Activated CD4-positive, alpha-beta T cell treated with anti-CD3 and anti-CD28 coated beads for 4 hours (primary cell): ENCODE results near the gene CCDC51.
"Not testable (repeated sequence)": the region's sequence is repeated elsewhere in the genome, so short reads cannot be mapped to it uniquely, and the experiment has no call there.

Experiments
- DNase-seq, 2 donors: peaks; one replicate each; pipeline ENCODE4 v3.0.0-alpha.2; 2020

Gene CCDC51

GRCh38 chr3:48439820-48440589, at the start of gene CCDC51, which contains the start of gene TMA7:
CCDC51 (minus strand) TSS chr3:48440119; CDS start chr3:48435128, 4,991 bp downstream.
TMA7 (plus strand) TSS chr3:48440257; CDS start chr3:48440297, 40 bp downstream.
- peak; percentile 98 for DNase-seq

- no peak for DNase-seq
Observed at GRCh38 chr3:48486952-48487351, 47.0 kb upstream of the CCDC51 start.

- DNase-seq = not testable (repeated sequence)
Observed at GRCh38 chr3:48482822-48483221, 42.9 kb upstream of the CCDC51 start.

- DNase-seq = not testable (repeated sequence)
Observed at GRCh38 chr3:48480891-48481290, 41.0 kb upstream of the CCDC51 start.

GRCh38 chr3:48478626-48479555, 39.0 kb upstream of the CCDC51 start:
- peak; percentile 33 to 47 for DNase-seq

GRCh38 chr3:48477959-48478520, 38.1 kb upstream of the CCDC51 start:
- DNase-seq = no peak

GRCh38 chr3:48476426-48477053, 36.6 kb upstream of the CCDC51 start:
- no peak for DNase-seq

- no peak for DNase-seq
Observed at GRCh38 chr3:48475188-48475587, 35.3 kb upstream of the CCDC51 start.

GRCh38 chr3:48474619-48475018, 34.7 kb upstream of the CCDC51 start:
- no peak for DNase-seq

GRCh38 chr3:48474031-48474430, 34.1 kb upstream of the CCDC51 start:
- DNase-seq = not testable (repeated sequence)

GRCh38 chr3:48473617-48473952, 33.7 kb upstream of the CCDC51 start:
- DNase-seq = no peak

- DNase-seq = peak; percentile 93 to 96
Observed at GRCh38 chr3:48472923-48473616, 33.2 kb upstream of the CCDC51 start.

GRCh38 chr3:48472673-48472922, 32.7 kb upstream of the CCDC51 start:
- DNase-seq = no peak

GRCh38 chr3:48470286-48470685, 30.4 kb upstream of the CCDC51 start:
- DNase-seq = no peak

- no peak for DNase-seq
Observed at GRCh38 chr3:48469046-48469915, 29.4 kb upstream of the CCDC51 start.

GRCh38 chr3:48468329-48468731, 28.4 kb upstream of the CCDC51 start:
- no peak for DNase-seq

- DNase-seq = no peak
Observed at GRCh38 chr3:48467473-48468267, 27.8 kb upstream of the CCDC51 start.

- DNase-seq = no peak
Observed at GRCh38 chr3:48467110-48467454, 27.2 kb upstream of the CCDC51 start.

GRCh38 chr3:48466386-48467109, 26.6 kb upstream of the CCDC51 start:
- peak in 1 of 2 donors; percentile 30 for DNase-seq
